ENCODE measurements around the gene SARS1.

SARS1 gene

GRCh38 chr1:109263234-109263596 lies 49.5 kb downstream of the SARS1 start:
- no peak for DNase-seq (ENCODE audit: low spot score)

DNA sequence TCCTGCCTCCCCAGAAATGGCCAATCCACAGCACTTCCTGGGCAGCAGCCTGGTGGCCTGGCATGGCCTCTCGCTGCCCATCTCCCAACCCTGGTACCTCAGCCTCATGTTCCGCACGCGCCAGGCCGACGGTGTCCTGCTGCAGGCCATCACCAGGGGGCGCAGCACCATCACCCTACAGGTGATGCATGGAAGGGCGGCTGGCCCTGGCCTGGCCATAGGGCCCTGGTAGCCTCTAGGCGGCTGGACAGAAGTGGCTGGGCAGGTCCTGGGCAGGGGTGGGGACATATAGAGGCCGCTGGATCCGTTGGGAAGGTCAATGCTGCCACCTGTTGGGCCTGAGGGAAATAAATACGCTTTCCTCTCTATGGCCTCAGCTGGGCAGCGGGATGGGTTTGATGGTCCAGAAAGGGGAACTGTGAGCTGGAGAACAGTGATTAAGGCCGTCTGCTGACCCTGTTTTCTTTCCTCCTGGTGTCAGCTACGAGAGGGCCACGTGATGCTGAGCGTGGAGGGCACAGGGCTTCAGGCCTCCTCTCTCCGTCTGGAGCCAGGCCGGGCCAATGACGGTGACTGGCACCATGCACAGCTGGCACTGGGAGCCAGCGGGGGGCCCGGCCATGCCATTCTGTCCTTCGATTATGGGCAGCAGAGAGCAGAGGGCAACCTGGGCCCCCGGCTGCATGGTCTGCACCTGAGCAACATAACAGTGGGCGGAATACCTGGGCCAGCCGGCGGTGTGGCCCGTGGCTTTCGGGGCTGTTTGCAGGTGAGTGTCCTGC lies 50.1 kb downstream of the SARS1 start:
- DNase-seq (ENCODE audit: low spot score), result peak; percentile 87

- no peak for DNase-seq (ENCODE audit: low spot score)
Observed at GRCh38 chr1:109264379-109264755, 50.6 kb downstream of the SARS1 start.

DNA sequence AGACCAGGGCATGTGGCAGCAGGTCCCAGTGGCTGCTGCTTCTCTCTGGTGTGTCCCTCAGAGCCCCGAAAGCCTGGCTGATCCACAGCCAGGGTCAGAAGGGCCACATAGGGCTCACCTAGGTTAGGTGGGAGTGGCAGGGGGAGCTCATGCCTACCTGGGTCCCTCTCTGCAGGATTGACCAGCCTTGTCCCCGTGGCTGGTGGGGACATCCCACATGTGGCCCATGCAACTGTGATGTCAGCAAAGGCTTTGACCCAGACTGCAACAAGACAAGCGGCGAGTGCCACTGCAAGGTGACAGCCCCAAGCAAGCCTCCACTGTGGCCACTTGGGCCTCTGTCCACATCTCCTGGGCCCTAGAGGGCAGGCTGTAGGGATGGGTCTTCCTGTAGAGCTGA lies 51.3 kb downstream of the SARS1 start:
- no peak for DNase-seq (ENCODE audit: low spot score)

DNA sequence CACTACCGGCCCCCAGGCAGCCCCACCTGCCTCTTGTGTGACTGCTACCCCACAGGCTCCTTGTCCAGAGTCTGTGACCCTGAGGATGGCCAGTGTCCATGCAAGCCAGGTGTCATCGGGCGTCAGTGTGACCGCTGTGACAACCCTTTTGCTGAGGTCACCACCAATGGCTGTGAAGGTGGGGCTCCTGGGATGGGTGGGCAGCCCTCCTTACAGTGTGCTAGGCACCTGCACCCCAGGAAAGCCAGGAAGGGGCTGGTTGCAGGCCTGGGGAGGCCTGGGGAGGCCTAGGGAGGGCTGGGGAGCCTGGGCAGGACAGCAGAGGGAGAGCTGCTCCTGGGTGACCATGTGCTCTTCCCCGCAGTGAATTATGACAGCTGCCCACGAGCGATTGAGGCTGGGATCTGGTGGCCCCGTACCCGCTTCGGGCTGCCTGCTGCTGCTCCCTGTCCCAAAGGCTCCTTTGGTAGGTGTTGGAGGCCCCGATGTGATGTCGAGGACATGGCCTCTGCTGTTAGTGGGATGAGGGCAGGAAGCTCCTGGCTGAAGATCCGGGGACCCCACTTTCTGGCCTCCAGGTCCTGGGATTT lies 52.1 kb downstream of the SARS1 start:
- no peak for DNase-seq (ENCODE audit: low spot score)

GRCh38 chr1:109266965-109267364 lies 53.2 kb downstream of the SARS1 start:
- DNase-seq (ENCODE audit: low spot score), result no peak

DNA sequence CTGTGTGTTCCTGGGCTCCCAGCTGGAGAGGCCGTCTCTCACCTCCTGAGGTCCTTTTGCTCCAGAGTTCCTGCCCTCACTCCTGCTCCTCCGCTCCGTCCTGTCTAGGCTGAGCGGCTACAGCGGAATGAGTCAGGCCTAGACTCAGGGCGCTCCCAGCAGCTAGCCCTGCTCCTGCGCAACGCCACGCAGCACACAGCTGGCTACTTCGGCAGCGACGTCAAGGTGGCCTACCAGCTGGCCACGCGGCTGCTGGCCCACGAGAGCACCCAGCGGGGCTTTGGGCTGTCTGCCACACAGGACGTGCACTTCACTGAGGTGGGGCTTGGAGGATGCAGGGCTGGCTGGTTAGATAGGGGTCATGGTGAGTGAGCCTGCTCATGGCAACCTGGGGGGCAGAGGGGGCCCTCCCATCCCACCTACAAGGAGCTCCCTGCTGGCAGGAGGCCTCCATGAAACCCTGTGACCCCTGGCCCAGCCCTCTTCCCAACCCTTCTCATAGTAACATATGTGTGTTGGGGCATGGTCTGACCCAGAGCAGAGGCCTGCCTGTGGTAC lies 54.1 kb downstream of the SARS1 start:
- no peak for DNase-seq (ENCODE audit: low spot score)

- DNase-seq (ENCODE audit: low spot score), result no peak
Observed at GRCh38 chr1:109268431-109269211, 54.9 kb downstream of the SARS1 start.

GRCh38 chr1:109269212-109269980 lies 55.7 kb downstream of the SARS1 start:
- no peak for DNase-seq (ENCODE audit: low spot score)

- DNase-seq (ENCODE audit: low spot score), result no peak
Observed at GRCh38 chr1:109269981-109270622, 56.4 kb downstream of the SARS1 start.

GRCh38 chr1:109270623-109271317 lies 57.1 kb downstream of the SARS1 start:
- no peak for DNase-seq (ENCODE audit: low spot score)

DNA sequence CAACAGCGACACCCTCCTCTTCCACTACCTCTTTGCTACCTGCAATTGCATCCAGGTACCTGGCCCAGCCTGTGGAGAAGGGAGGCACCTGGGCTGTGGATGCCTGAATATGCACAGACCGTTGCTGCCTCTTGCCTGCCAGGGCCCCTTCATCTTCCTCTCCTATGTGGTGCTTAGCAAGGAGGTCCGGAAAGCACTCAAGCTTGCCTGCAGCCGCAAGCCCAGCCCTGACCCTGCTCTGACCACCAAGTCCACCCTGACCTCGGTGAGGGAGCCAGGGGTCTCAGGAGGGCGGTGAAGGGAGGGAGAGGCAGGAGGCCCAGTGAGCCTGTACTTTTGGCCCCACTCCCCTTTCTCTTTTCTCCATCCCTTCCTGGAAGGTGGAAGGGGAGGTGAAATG lies 57.7 kb downstream of the SARS1 start:
- DNase-seq (ENCODE audit: low spot score), result no peak

DNA sequence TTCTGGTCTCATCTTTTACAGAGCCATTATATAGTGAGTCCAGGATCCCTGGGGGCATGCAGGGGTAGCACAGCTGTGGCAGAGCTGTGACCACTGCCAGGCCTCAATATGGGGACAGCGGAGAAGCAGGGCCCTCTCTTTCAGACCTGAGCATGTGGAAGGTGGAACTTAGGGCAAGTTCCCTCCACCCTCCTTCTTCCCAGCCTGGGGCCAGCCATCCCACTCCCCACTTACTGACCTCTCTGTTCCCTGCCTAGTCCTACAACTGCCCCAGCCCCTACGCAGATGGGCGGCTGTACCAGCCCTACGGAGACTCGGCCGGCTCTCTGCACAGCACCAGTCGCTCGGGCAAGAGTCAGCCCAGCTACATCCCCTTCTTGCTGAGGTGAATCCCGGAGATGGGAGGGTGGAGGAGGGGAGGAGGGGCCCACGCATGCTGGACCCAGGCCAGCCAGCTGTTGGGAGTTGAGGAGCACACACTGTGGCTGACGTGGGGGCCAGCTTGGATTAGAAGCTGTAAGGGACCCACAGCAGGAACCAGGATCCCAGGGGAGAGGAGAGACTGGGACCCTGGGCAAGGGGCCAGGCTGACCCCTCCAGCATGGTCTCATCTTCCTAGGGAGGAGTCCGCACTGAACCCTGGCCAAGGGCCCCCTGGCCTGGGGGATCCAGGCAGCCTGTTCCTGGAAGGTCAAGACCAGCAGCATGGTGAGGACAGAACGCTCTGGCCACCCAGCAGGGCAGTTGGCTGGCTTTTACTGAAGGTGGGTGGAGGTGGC lies 58.5 kb downstream of the SARS1 start:
- DNase-seq (ENCODE audit: low spot score), result no peak

GRCh38 chr1:109272831-109273547 lies 59.3 kb downstream of the SARS1 start:
- no peak for DNase-seq (ENCODE audit: low spot score)

DNA sequence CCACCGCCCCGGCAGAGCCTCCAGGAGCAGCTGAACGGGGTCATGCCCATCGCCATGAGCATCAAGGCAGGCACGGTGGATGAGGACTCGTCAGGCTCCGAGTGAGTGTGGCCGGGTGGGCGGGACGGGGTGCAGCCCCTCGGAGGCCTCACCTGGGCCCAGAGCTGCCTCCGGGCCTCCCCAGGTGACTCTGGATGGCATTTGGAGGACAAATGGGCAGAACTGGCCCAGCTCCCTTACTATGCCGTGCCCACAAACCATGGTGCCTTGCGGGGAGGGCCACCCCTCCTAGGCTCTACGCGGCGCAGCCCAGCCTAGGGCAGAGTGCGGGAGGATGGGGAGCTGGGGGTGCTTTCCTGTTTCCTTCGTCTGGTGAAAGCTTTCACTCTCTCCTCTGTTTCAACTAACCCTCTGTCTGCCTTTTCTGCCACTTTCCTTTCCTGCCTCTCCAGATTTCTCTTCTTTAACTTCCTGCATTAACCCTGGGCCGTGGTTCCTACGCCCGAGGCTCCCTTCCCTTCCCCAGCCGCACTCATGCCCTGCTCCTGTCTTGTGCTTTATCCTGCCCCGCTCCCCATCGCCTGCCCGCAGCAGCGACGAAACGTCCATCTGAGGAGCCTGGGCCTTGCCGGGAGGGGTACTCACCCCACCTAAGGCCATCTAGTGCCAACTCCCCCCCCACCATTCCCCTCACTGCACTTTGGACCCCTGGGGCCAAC lies 60.0 kb downstream of the SARS1 start:
- no peak for DNase-seq (ENCODE audit: low spot score)

GRCh38 chr1:109274533-109275476 lies 61.1 kb downstream of the SARS1 start:
- no peak for DNase-seq (ENCODE audit: low spot score)

DNA sequence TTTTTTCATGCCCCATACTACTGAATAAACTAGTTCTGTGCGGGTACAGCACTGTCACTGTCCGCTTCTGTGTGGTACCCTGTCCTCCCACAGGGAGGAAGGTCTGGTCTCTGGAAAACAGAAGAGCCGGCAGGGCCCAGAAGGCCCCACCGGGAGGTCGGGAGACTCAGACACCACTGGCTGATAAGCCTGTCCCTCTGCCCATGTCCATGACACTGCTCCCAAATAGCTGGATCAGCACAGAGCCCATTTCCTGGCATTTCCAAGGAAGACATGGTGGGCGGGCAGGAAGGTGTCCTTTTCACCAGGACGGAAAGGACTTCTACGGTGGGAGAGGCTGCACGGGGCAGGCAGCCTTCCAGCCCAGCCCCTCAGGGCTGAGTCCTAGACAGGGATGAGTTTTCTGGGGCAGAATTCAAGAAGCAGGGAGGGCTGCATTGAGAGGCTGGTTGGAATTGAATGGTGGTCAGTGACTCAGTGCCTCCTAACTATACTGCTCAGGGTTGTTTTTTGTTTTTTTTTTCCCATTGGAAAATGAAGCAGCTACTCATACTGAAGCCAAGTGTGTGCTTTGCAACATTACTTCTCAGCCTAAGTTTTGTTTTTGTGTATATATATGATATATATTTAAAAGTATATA lies 62.1 kb downstream of the SARS1 start:
- DNase-seq (ENCODE audit: low spot score), result no peak
